Measurements from ENCODE around the gene TGFBI. TPM values are rescaled to one million over a fixed set of nuclear protein-coding genes. Genes with fewer than 3 reads are reported as not detected.

Gene TGFBI
- total RNA-seq, 2 donors from 2014 or later: 17.9 to 41.7 TPM

- Histone ChIP-seq H3K4me1 (replicated peaks) (no peaks in the 10 kb centered on the region), H3K27ac (no peak overlapping the region), H3K4me3 (no peak overlapping the region), H3K9me3 (no peaks in the 10 kb centered on the region), H3K27me3 (replicated peaks; ENCODE audit: insufficient read depth) (peaks cover 2% of the 10 kb centered on the region), H3K36me3 (no peaks in the 10 kb centered on the region)
- WGBS: 81% methylated on average over 2 of the region's 2 CpGs
- intact Hi-C loops (cut with DNase I): no loop called here
- no peak for DNase-seq (ENCODE audit: low spot score)
- TF ChIP-seq CTCF (IDR thresholded peaks at IDR 0.05) (no peak), POLR2AphosphoS5 (IDR thresholded peaks at IDR 0.05) (no peak), POLR2A (IDR thresholded peaks at IDR 0.05) (no peak)
Observed at GRCh38 chr5:136000147-136000546, 28.6 kb upstream of the TGFBI start.

- Histone ChIP-seq H3K4me1 (replicated peaks) (no peaks in the 10 kb centered on the region), H3K36me3 (no peaks in the 10 kb centered on the region), H3K27me3 (replicated peaks; ENCODE audit: insufficient read depth) (peaks cover 2% of the 10 kb centered on the region), H3K4me3 (no peak overlapping the region), H3K27ac (no peak overlapping the region), H3K9me3 (no peaks in the 10 kb centered on the region)
- no peak for DNase-seq (ENCODE audit: low spot score)
- TF ChIP-seq POLR2AphosphoS5 (IDR thresholded peaks at IDR 0.05) (no peak), CTCF (IDR thresholded peaks at IDR 0.05) (no peak), POLR2A (IDR thresholded peaks at IDR 0.05) (no peak)
- 82% methylated on average over 3 of the region's 3 CpGs for WGBS
- intact Hi-C loops (cut with DNase I): no loop called here
Observed at GRCh38 chr5:136000932-136001331, 27.9 kb upstream of the TGFBI start.

GRCh38 chr5:136001466-136001981 is 27.3 kb upstream of the TGFBI start:
- peaks cover 2% of the 10 kb centered on the region for H3K27me3 ChIP-seq (replicated peaks; ENCODE audit: insufficient read depth)
- no peaks in the 10 kb centered on the region for H3K4me1 ChIP-seq (replicated peaks)
- no peaks in the 10 kb centered on the region for H3K36me3 ChIP-seq
- H3K4me3 ChIP-seq: no peak overlapping the region
- no peak for DNase-seq (ENCODE audit: low spot score)
- H3K27ac ChIP-seq: no peak overlapping the region
- H3K9me3 ChIP-seq: no peaks in the 10 kb centered on the region
- intact Hi-C loops (cut with DNase I): no loop called here
- WGBS: 70% methylated on average over 5 of the region's 5 CpGs
- TF ChIP-seq POLR2AphosphoS5 (IDR thresholded peaks at IDR 0.05) (no peak), POLR2A (IDR thresholded peaks at IDR 0.05) (no peak), CTCF (IDR thresholded peaks at IDR 0.05) (no peak)

- 93% methylated on average over 3 of the region's 3 CpGs for WGBS
- TF ChIP-seq POLR2AphosphoS5 (IDR thresholded peaks at IDR 0.05) (no peak), POLR2A (IDR thresholded peaks at IDR 0.05) (no peak)
- intact Hi-C loops (cut with DNase I): no loop called here
Observed at GRCh38 chr5:136004436-136004835, 24.4 kb upstream of the TGFBI start.

GRCh38 chr5:136005476-136005875 is 23.3 kb upstream of the TGFBI start:
- H3K27ac ChIP-seq: no peak overlapping the region
- no peaks in the 10 kb centered on the region for H3K4me1 ChIP-seq (replicated peaks)
- peaks cover 2% of the 10 kb centered on the region for H3K27me3 ChIP-seq (replicated peaks; ENCODE audit: insufficient read depth)
- no peak for TF ChIP-seq POLR2AphosphoS5 (IDR thresholded peaks at IDR 0.05)
- TF ChIP-seq POLR2A (IDR thresholded peaks at IDR 0.05): no peak
- H3K4me3 ChIP-seq: no peak overlapping the region
- 78% methylated on average over 9 of the region's 9 CpGs for WGBS
- intact Hi-C loops (cut with DNase I): no loop called here
- H3K36me3 ChIP-seq: no peaks in the 10 kb centered on the region
- DNase-seq (ENCODE audit: low spot score): no peak
- H3K9me3 ChIP-seq: no peaks in the 10 kb centered on the region

More at GRCh38 chr5:136004436-136004835, 24.4 kb upstream of the TGFBI start:
- no peak for DNase-seq (ENCODE audit: low spot score)
- Histone ChIP-seq H3K36me3 (no peaks in the 10 kb centered on the region), H3K9me3 (no peaks in the 10 kb centered on the region), H3K4me3 (no peak overlapping the region), H3K27ac (no peak overlapping the region), H3K4me1 (replicated peaks) (no peaks in the 10 kb centered on the region), H3K27me3 (replicated peaks; ENCODE audit: insufficient read depth) (peaks cover 2% of the 10 kb centered on the region)

GRCh38 chr5:136006164-136006563 is 22.6 kb upstream of the TGFBI start:
- Histone ChIP-seq H3K36me3 (no peaks in the 10 kb centered on the region), H3K27ac (no peak overlapping the region), H3K9me3 (no peaks in the 10 kb centered on the region), H3K27me3 (replicated peaks; ENCODE audit: insufficient read depth) (peaks cover 2% of the 10 kb centered on the region), H3K4me1 (replicated peaks) (no peaks in the 10 kb centered on the region), H3K4me3 (no peak overlapping the region)
- TF ChIP-seq POLR2A (IDR thresholded peaks at IDR 0.05) (no peak), POLR2AphosphoS5 (IDR thresholded peaks at IDR 0.05) (no peak)
- DNase-seq (ENCODE audit: low spot score): no peak
- intact Hi-C loops (cut with DNase I): no loop called here
- WGBS: 74% methylated on average over 11 of the region's 11 CpGs

All from prostate gland (tissue), 2 donors.